IPS DF 6.9 (cell line): ENCODE measurements around the gene ZEB2.

Experiments
- DNase-seq: peaks from one replicate; pipeline ENCODE4 v3.0.0-alpha.2; 2013; ENCODE audit warnings: low read depth, low spot score
- H3K27ac ChIP-seq: one replicate; pipeline ENCODE4 v1.5.1; 2013; ENCODE audit warnings: low read length, control low read depth
- H3K27me3 ChIP-seq: 2 replicates; pipeline ENCODE4 v1.6.1; 2013; ENCODE audit warnings: mild to moderate bottlenecking, low read length; ENCODE audit not compliant: control insufficient read depth, insufficient read depth
- H3K36me3 ChIP-seq: 2 replicates; pipeline ENCODE4 v1.6.1; 2013; ENCODE audit warnings: low read length; ENCODE audit not compliant: control insufficient read depth, insufficient read depth
- H3K4me1 ChIP-seq: 2 replicates; pipeline ENCODE4 v1.6.1; 2013; ENCODE audit warnings: low read length; ENCODE audit not compliant: control insufficient read depth, insufficient read depth
- H3K4me3 ChIP-seq: 2 replicates; pipeline ENCODE4 v1.5.1; 2013; ENCODE audit warnings: mild to moderate bottlenecking, low read length
- H3K9me3 ChIP-seq: 2 replicates; pipeline ENCODE4 v1.6.1; 2013; ENCODE audit warnings: low read length, inconsistent platforms; ENCODE audit not compliant: control insufficient read depth, insufficient read depth
- WGBS: extraction: QIAGEN DNeasy Blood & Tissue Kit; methylation state at CpG from one replicate; pipeline ENCODE4 v1.1.7; 2013; ENCODE audit warnings: mixed read lengths, missing lambda C conversion rate; ENCODE audit not compliant: insufficient read length, insufficient coverage; 5-methylcytosine and 5-hydroxymethylcytosine counted together

Gene ZEB2

GRCh38 chr2:144530596-144530995 is 10.7 kb upstream of the ZEB2 start:
- no peak for DNase-seq
- Histone ChIP-seq H3K27me3 (no peaks in the 10 kb centered on the region), H3K4me1 (no peaks in the 10 kb centered on the region), H3K4me3 (no peak overlapping the region), H3K36me3 (no peaks in the 10 kb centered on the region), H3K9me3 (no peaks in the 10 kb centered on the region), H3K27ac (no peak overlapping the region)
- WGBS = no CpG with 5 or more reads among the region's 5 CpGs

- no peak overlapping the region for H3K4me3 ChIP-seq
- H3K27me3 ChIP-seq = no peaks in the 10 kb centered on the region
- H3K9me3 ChIP-seq = no peaks in the 10 kb centered on the region
- H3K27ac ChIP-seq = no peak overlapping the region
- no peak for DNase-seq
- H3K4me1 ChIP-seq = no peaks in the 10 kb centered on the region
- WGBS = no CpG with 5 or more reads among the region's 1 CpG
- no peaks in the 10 kb centered on the region for H3K36me3 ChIP-seq
Measured at GRCh38 chr2:144529841-144530240, 9.9 kb upstream of the ZEB2 start.

GRCh38 chr2:144528108-144528507 is 8.2 kb upstream of the ZEB2 start:
- Histone ChIP-seq H3K27ac (no peak overlapping the region), H3K4me3 (no peak overlapping the region), H3K9me3 (no peaks in the 10 kb centered on the region), H3K36me3 (no peaks in the 10 kb centered on the region), H3K27me3 (no peaks in the 10 kb centered on the region), H3K4me1 (no peaks in the 10 kb centered on the region)
- DNase-seq = no peak
- no CpG with 5 or more reads among the region's 2 CpGs for WGBS

GRCh38 chr2:144526831-144527230 is 6.9 kb upstream of the ZEB2 start:
- DNase-seq = no peak
- Histone ChIP-seq H3K4me3 (no peak overlapping the region), H3K4me1 (no peaks in the 10 kb centered on the region; the same call in 1 of the 2 replicates), H3K9me3 (no peaks in the 10 kb centered on the region), H3K36me3 (no peaks in the 10 kb centered on the region), H3K27ac (no peak overlapping the region), H3K27me3 (peaks cover 5% of the 10 kb centered on the region; the same call in 1 of the 2 replicates)
- WGBS = no CpG with 5 or more reads among the region's 2 CpGs

- Histone ChIP-seq H3K36me3 (no peaks in the 10 kb centered on the region), H3K4me3 (peak overlapping the region; percentile 51; the same call in 1 of the 2 replicates), H3K9me3 (no peaks in the 10 kb centered on the region), H3K27me3 (peaks cover 26% of the 10 kb centered on the region), H3K27ac (no peak overlapping the region), H3K4me1 (no peaks in the 10 kb centered on the region; the same call in 1 of the 2 replicates)
- no CpG with 5 or more reads among the region's 58 CpGs for WGBS
- DNase-seq = no peak
Measured at GRCh38 chr2:144524118-144525009, 4.4 kb upstream of the ZEB2 start.

- DNase-seq = no peak
Measured at GRCh38 chr2:144523596-144524117, 3.7 kb upstream of the ZEB2 start.

GRCh38 chr2:144522897-144523595 is 3.1 kb upstream of the ZEB2 start:
- Histone ChIP-seq H3K4me1 (no peaks in the 10 kb centered on the region; the same call in 1 of the 2 replicates), H3K36me3 (no peaks in the 10 kb centered on the region), H3K4me3 (peak overlapping the region; percentile 39; the same call in 1 of the 2 replicates), H3K27ac (no peak overlapping the region), H3K27me3 (peaks cover 39% of the 10 kb centered on the region), H3K9me3 (no peaks in the 10 kb centered on the region)
- WGBS = no CpG with 5 or more reads among the region's 21 CpGs
- no peak for DNase-seq

More at GRCh38 chr2:144523596-144524117, 3.7 kb upstream of the ZEB2 start:
- no peaks in the 10 kb centered on the region for H3K36me3 ChIP-seq
- H3K4me3 ChIP-seq = peak overlapping the region; percentile 8; the same call in 1 of the 2 replicates
- H3K27me3 ChIP-seq = peaks cover 33% of the 10 kb centered on the region
- no peak overlapping the region for H3K27ac ChIP-seq
- no peaks in the 10 kb centered on the region; the same call in 1 of the 2 replicates for H3K4me1 ChIP-seq
- WGBS = no CpG with 5 or more reads among the region's 15 CpGs
- H3K9me3 ChIP-seq = no peaks in the 10 kb centered on the region

GRCh38 chr2:144522176-144522896 is 2.4 kb upstream of the ZEB2 start:
- H3K4me1 ChIP-seq = no peaks in the 10 kb centered on the region; the same call in 1 of the 2 replicates
- DNase-seq = no peak
- no peaks in the 10 kb centered on the region for H3K36me3 ChIP-seq
- no peak overlapping the region for H3K27ac ChIP-seq
- no CpG with 5 or more reads among the region's 8 CpGs for WGBS
- H3K9me3 ChIP-seq = no peaks in the 10 kb centered on the region
- H3K4me3 ChIP-seq = peak overlapping the region; percentile 39; the same call in 1 of the 2 replicates
- peaks cover 42% of the 10 kb centered on the region for H3K27me3 ChIP-seq

GRCh38 chr2:144521686-144522085 is 1.8 kb upstream of the ZEB2 start:
- Histone ChIP-seq H3K4me3 (no peak overlapping the region), H3K27ac (no peak overlapping the region), H3K27me3 (peaks cover 43% of the 10 kb centered on the region), H3K9me3 (no peaks in the 10 kb centered on the region), H3K36me3 (no peaks in the 10 kb centered on the region), H3K4me1 (no peaks in the 10 kb centered on the region; the same call in 1 of the 2 replicates)
- DNase-seq = no peak
- no CpG with 5 or more reads among the region's 4 CpGs for WGBS
